Astrocyte of the spinal cord (primary cell): Measurements from ENCODE around the gene FYB1.

ENCODE experiments used
- DNase-seq: peaks from one replicate; pipeline ENCODE4 v3.0.0; 2011; ENCODE audit warnings: low read depth, low spot score
- H3K4me3 ChIP-seq: 2 replicates; pipeline ENCODE4 v1.5.1; 2011; ENCODE audit warnings: low read depth, mild to moderate bottlenecking, low read length, moderate library complexity
- in situ Hi-C: cut with HindIII; loops from 2 replicates; pipeline ENCODE4 v1.10.0; 2017; ENCODE audit warnings: low sequenced_read_pairs
- TF ChIP-seq, protein P1 (sequence below): IDR thresholded peaks from 2 replicates; pipeline ENCODE4 v1.5.1; 2012; ENCODE audit warnings: low read depth, mild to moderate bottlenecking, low read length, inconsistent platforms

The FYB1 gene

GRCh38 chr5:39143151-39143860 is 76.1 kb downstream of the FYB1 start:
- in situ Hi-C loops = no loop called here
- DNase-seq = no peak
- TF ChIP-seq, protein P1, sequence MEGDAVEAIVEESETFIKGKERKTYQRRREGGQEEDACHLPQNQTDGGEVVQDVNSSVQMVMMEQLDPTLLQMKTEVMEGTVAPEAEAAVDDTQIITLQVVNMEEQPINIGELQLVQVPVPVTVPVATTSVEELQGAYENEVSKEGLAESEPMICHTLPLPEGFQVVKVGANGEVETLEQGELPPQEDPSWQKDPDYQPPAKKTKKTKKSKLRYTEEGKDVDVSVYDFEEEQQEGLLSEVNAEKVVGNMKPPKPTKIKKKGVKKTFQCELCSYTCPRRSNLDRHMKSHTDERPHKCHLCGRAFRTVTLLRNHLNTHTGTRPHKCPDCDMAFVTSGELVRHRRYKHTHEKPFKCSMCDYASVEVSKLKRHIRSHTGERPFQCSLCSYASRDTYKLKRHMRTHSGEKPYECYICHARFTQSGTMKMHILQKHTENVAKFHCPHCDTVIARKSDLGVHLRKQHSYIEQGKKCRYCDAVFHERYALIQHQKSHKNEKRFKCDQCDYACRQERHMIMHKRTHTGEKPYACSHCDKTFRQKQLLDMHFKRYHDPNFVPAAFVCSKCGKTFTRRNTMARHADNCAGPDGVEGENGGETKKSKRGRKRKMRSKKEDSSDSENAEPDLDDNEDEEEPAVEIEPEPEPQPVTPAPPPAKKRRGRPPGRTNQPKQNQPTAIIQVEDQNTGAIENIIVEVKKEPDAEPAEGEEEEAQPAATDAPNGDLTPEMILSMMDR = no peak
- no peak overlapping the region for H3K4me3 ChIP-seq

DNA sequence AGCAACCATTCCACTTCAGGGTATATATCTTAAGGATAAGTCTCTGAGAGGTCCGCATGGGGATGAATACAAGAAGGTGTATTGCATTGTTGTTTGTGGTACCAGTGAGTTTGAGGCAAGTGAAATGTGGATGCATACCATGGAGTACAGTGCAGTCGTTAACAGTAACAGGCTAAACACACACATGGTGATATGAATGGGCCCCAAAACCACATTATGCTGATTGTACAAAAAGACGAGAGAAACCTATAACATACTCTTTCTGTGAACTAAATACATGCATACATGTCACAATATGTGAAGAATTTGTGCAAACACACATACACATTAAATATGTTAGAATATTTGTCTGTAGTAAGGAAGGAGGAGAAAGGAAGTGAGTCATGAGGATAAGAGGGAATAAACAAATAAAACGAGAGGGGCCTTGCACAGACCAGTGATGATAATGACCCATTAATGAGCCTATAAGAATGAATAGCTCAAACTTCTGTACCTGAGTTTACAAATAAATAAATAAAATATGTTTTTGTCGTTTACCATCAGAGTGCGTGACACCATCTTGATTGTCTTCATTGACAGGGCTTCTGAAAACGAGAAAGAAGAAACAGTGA is 78.7 kb downstream of the FYB1 start:
- TF ChIP-seq, protein P1 = no peak
- H3K4me3 ChIP-seq = no peak overlapping the region
- in situ Hi-C loops = no loop called here
- DNase-seq = no peak

GRCh38 chr5:39138892-39139291 is 80.5 kb downstream of the FYB1 start:
- in situ Hi-C loops = no loop called here
- no peak overlapping the region for H3K4me3 ChIP-seq
- peak; percentile 67 for DNase-seq
- TF ChIP-seq, protein P1 = no peak

GRCh38 chr5:39137819-39138451 is 81.4 kb downstream of the FYB1 start:
- DNase-seq = no peak
- in situ Hi-C loops = no loop called here
- H3K4me3 ChIP-seq = no peak overlapping the region
- TF ChIP-seq, protein P1 = peak; percentile 1

DNA sequence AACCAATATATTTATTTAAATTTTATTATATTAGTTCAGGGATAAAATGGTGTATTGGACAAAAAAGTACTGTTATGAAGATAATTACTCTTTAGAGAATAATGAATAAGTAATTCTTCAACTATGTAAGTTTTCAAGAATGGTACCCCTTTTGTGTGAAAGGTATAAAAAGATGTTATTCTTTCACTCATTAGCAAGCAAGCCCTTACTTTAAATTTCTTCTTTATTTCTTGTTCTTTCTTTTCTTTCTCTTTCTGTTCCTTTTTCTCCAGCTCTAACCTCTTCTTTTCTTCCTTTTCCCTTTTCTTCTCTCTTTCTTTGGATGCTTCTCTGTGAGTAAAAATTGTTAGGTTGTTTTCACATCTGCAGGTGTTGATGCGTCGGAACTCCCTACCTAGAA is 82.0 kb downstream of the FYB1 start:
- in situ Hi-C loops = no loop called here
- TF ChIP-seq, protein P1 = no peak
- no peak for DNase-seq
- no peak overlapping the region for H3K4me3 ChIP-seq

DNA sequence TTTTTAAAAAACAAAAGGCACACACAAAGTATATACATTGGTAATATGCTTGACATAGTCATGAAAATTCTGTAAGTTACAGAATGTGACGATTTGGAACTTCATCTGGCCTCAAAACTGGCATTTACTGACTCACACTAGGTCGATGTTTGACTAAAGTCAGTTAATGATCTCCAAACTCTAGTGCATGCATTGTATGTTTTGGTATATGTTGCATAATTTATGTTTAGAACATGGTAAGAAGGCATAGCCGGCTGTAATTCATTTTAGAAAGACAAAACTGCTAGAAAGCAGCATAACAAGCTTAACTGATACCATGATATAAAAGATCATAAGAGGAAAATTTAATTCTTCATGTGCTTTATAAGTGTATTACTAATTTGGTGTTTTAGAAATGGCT is 86.6 kb downstream of the FYB1 start:
- no peak overlapping the region for H3K4me3 ChIP-seq
- no peak for DNase-seq
- TF ChIP-seq, protein P1 = no peak
- in situ Hi-C loops = no loop called here
